CD14-positive monocyte (primary cell): Measurements from ENCODE around the gene TPD52L1. TPM values are rescaled to one million over a fixed set of nuclear protein-coding genes. Genes with fewer than 3 reads are reported as not detected.

ENCODE experiments used
- DNase-seq, 3 donors: peaks; one replicate each; pipeline ENCODE4 v3.0.0-alpha.2; 2011 to 2022
- H2AFZ ChIP-seq: 2 replicates; pipeline ENCODE4 v1.6.0; 2012; ENCODE audit warnings: mild to moderate bottlenecking, low read depth, low read length, inconsistent platforms; ENCODE audit not compliant: insufficient read depth, poor library complexity, severe bottlenecking
- H3K27ac ChIP-seq, 2 donors: 1 replicate in 1 of 2; 2 replicates in 1 of 2; pipeline ENCODE4 v1.5.1; 2012 to 2013; ENCODE audit warnings: low read length in 2 of 2, control low read depth in 1 of 2, inconsistent platforms in 1 of 2, low read depth in 1 of 2, mild to moderate bottlenecking in 1 of 2
- H3K27me3 ChIP-seq, 2 donors: one replicate each; pipeline versions ENCODE4 v1.6.0 to v1.6.1; 2011 to 2013; ENCODE audit warnings: low read length in 2 of 2; ENCODE audit not compliant: control insufficient read depth in 2 of 2, insufficient read depth in 2 of 2
- H3K36me3 ChIP-seq, 2 donors: replicated peaks in 1 of 2; 1 replicate in 1 of 2; 2 replicates in 1 of 2; pipeline versions ENCODE4 v1.5.1 to v1.6.1; 2012 to 2013; ENCODE audit warnings: low read length in 2 of 2, control low read depth in 1 of 2, inconsistent platforms in 1 of 2, mild to moderate bottlenecking in 1 of 2; ENCODE audit not compliant: insufficient read depth in 2 of 2, control insufficient read depth in 1 of 2
- H3K4me1 ChIP-seq, 2 donors: 1 replicate in 1 of 2; 2 replicates in 1 of 2; pipeline versions ENCODE4 v1.5.1 to v1.6.1; 2012 to 2013; ENCODE audit warnings: low read length in 2 of 2, control low read depth in 1 of 2, inconsistent platforms in 1 of 2, mild to moderate bottlenecking in 1 of 2, moderate library complexity in 1 of 2; ENCODE audit not compliant: insufficient read depth in 2 of 2, control insufficient read depth in 1 of 2
- H3K4me2 ChIP-seq: replicated peaks from 2 replicates; pipeline ENCODE3; 2012; ENCODE audit warnings: low read length, moderate library complexity, mild to moderate bottlenecking; ENCODE audit not compliant: poor library complexity, severe bottlenecking; ENCODE audit errors: extremely low read depth
- H3K4me3 ChIP-seq, 3 experiments: fragments of 200-600 bp in 1 of 3; sonication (generic) in 1 of 3; replicated peaks in 1 of 3; 1 replicate in 2 of 3; 2 replicates in 1 of 3; pipeline ENCODE4 v1.5.1; 2011 to 2013; ENCODE audit warnings: low read length in 3 of 3, mild to moderate bottlenecking in 3 of 3, control low read depth in 2 of 3, low read depth in 2 of 3, inconsistent platforms in 1 of 3, moderate library complexity in 1 of 3
- H3K79me2 ChIP-seq: 2 replicates; pipeline ENCODE4 v1.6.0; 2012; ENCODE audit warnings: mild to moderate bottlenecking, control low read depth, inconsistent platforms, low read length, moderate library complexity; ENCODE audit not compliant: insufficient read depth
- H3K9ac ChIP-seq: 2 replicates; pipeline ENCODE4 v1.6.0; 2017; ENCODE audit warnings: low read length, mild to moderate bottlenecking; ENCODE audit not compliant: insufficient read depth, poor library complexity, severe bottlenecking
- H3K9me3 ChIP-seq, 2 donors: replicated peaks in 1 of 2; 1 replicate in 1 of 2; 2 replicates in 1 of 2; pipeline versions ENCODE4 v1.5.1 to v1.6.1; 2012 to 2013; ENCODE audit warnings: low read length in 2 of 2, control low read depth in 1 of 2; ENCODE audit not compliant: control insufficient read depth in 1 of 2, insufficient read depth in 1 of 2
- H4K20me1 ChIP-seq: 2 replicates; pipeline ENCODE4 v1.6.0; 2012; ENCODE audit warnings: mild to moderate bottlenecking, low read length, control low read depth, moderate library complexity; ENCODE audit not compliant: insufficient read depth
- H3K27ac Mint-ChIP-seq, 7 donors: one replicate each; pipeline ENCODE4 v1.8.0; 2020; ENCODE audit warnings: mild to moderate bottlenecking in 7 of 7, mixed read lengths in 7 of 7, moderate library complexity in 6 of 7, inconsistent platforms in 2 of 7
- H3K27me3 Mint-ChIP-seq, 3 donors: one replicate each; pipeline ENCODE4 v1.8.0; 2021 to 2022; ENCODE audit warnings: low read depth in 3 of 3, mild to moderate bottlenecking in 3 of 3, mixed read lengths in 3 of 3, moderate library complexity in 3 of 3, inconsistent platforms in 1 of 3
- H3K36me3 Mint-ChIP-seq, 2 donors: one replicate each; pipeline ENCODE4 v1.8.0; 2020; ENCODE audit warnings: mixed read lengths in 2 of 2, inconsistent platforms in 1 of 2, mild to moderate bottlenecking in 1 of 2
- H3K4me1 Mint-ChIP-seq: one replicate; pipeline ENCODE4 v1.8.0; 2020; ENCODE audit warnings: mild to moderate bottlenecking, mixed read lengths
- H3K4me3 Mint-ChIP-seq, 2 donors: one replicate each; pipeline ENCODE4 v1.8.0; 2020; ENCODE audit warnings: mild to moderate bottlenecking in 2 of 2, mixed read lengths in 2 of 2, moderate library complexity in 1 of 2
- H3K9me3 Mint-ChIP-seq, 7 donors: one replicate each; pipeline ENCODE4 v1.8.0; 2020 to 2022; ENCODE audit warnings: mixed read lengths in 7 of 7, mild to moderate bottlenecking in 6 of 7, moderate library complexity in 6 of 7, inconsistent platforms in 2 of 7
- WGBS: methylation state at CpG from one replicate; pipeline ENCODE4 v1.1.5; 2013; ENCODE audit warnings: missing lambda C conversion rate; ENCODE audit not compliant: insufficient coverage; 5-methylcytosine and 5-hydroxymethylcytosine counted together
- intact Hi-C, 2 donors: fragments of 100-400 bp; cut with micrococcal nuclease; formaldehyde crosslinking; loops; one replicate each; pipeline versions ENCODE4 v1.15.0 to v1.15.1; 2023
- polyA plus RNA-seq, 3 donors: library from polyadenylated mRNA; depleted of rRNA in 1 of 3; unstranded in 2 of 3; stranded (reverse) in 1 of 3; fragments of 300-500 nt in 2 of 3; fragments of >200 nt in 1 of 3; fragmentation: Illumina TruSeq in 2 of 3; gene quantifications; 1 replicate in 2 of 3; 2 replicates in 1 of 3; pipeline ENCODE4 v1.2.3, GENCODE V29; 2012 to 2021
- TF ChIP-seq, protein P1 (sequence below): fragments of 200-600 bp; IDR thresholded peaks from one replicate; pipeline ENCODE4 v1.8.0; 2022; ENCODE audit warnings: antibody characterized with exemption, mild to moderate bottlenecking

TPD52L1 gene
- polyA plus RNA-seq, 3 donors, result not detected

DNA sequence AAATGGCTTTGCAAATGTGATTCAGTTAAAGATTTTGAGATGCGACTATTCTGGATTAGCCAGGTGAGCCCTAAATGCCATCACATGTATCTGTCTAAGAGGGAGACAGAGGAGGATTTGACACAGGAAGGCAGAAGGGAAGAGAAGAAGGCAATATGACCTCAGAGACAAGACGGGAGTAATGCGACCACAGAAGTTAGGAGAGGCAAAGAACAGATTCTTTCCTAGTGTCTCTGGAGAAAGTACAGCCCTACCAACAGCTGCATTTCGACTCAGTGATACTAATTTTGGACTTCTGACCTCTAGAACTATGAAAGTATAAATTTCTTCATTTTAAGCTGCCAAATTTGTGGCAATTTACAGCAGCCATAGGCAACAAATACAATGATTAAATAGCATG lies 24.2 kb upstream of the TPD52L1 start:
- H3K36me3 ChIP-seq, result no peaks in the 10 kb centered on the region
- TF ChIP-seq, protein P1, sequence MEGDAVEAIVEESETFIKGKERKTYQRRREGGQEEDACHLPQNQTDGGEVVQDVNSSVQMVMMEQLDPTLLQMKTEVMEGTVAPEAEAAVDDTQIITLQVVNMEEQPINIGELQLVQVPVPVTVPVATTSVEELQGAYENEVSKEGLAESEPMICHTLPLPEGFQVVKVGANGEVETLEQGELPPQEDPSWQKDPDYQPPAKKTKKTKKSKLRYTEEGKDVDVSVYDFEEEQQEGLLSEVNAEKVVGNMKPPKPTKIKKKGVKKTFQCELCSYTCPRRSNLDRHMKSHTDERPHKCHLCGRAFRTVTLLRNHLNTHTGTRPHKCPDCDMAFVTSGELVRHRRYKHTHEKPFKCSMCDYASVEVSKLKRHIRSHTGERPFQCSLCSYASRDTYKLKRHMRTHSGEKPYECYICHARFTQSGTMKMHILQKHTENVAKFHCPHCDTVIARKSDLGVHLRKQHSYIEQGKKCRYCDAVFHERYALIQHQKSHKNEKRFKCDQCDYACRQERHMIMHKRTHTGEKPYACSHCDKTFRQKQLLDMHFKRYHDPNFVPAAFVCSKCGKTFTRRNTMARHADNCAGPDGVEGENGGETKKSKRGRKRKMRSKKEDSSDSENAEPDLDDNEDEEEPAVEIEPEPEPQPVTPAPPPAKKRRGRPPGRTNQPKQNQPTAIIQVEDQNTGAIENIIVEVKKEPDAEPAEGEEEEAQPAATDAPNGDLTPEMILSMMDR, result no peak
- H3K27ac Mint-ChIP-seq, result no peak overlapping the region
- H3K27ac ChIP-seq, result no peak overlapping the region
- H3K36me3 Mint-ChIP-seq, result no peaks in the 10 kb centered on the region
- intact Hi-C loops, result no loop called here
- H3K9me3 ChIP-seq, result peaks cover 0 to 4% of the 10 kb centered on the region in 2 donors
- no peaks in the 10 kb centered on the region for H3K79me2 ChIP-seq
- no peak overlapping the region for H3K4me3 ChIP-seq
- 100% methylated on average over 1 of the region's 4 CpGs for WGBS
- H3K4me3 Mint-ChIP-seq, result no peak overlapping the region
- H3K27me3 Mint-ChIP-seq, result no peaks in the 10 kb centered on the region
- H3K27me3 ChIP-seq, result no peaks in the 10 kb centered on the region
- DNase-seq, result no peak
- H3K9ac ChIP-seq, result no peak overlapping the region
- H3K4me1 ChIP-seq, result no peaks in the 10 kb centered on the region
- no peaks in the 10 kb centered on the region for H3K4me1 Mint-ChIP-seq
- no peak overlapping the region for H3K4me2 ChIP-seq
- peaks cover 0 to 10% (median 6%) of the 10 kb centered on the region in 7 donors for H3K9me3 Mint-ChIP-seq
- H2AFZ ChIP-seq, result no peak overlapping the region
- no peaks in the 10 kb centered on the region for H4K20me1 ChIP-seq

DNA sequence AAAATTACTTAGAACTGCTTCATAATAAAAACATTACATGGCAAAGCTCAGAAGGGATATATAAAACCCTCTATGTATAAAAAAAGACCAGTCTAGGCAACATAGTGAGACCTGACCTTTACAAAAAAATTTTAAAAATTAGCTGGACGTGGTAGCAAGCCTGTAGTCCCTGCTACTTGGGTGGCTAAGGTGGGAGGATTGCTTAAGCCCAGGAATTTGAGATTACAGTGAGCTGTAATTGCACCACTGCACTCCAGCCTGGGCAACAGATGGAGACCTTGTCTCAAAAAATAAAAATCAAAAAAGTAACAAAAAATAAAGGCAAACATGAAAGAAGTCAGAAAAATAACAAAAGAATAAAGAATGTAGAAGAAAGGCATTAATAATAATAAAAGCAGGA lies 21.5 kb upstream of the TPD52L1 start:
- no peak for DNase-seq
- Histone ChIP-seq H3K4me1 (no peaks in the 10 kb centered on the region), H3K79me2 (no peaks in the 10 kb centered on the region), H3K36me3 (no peaks in the 10 kb centered on the region), H2AFZ (no peak overlapping the region), H4K20me1 (no peaks in the 10 kb centered on the region), H3K27ac (no peak overlapping the region), H3K4me2 (no peak overlapping the region), H3K27me3 (no peaks in the 10 kb centered on the region), H3K4me3 (no peak overlapping the region), H3K9ac (no peak overlapping the region), H3K9me3 (no peaks in the 10 kb centered on the region)
- H3K27ac Mint-ChIP-seq, result no peak overlapping the region
- no peaks in the 10 kb centered on the region for H3K4me1 Mint-ChIP-seq
- intact Hi-C loops, result no loop called here
- no peak overlapping the region for H3K4me3 Mint-ChIP-seq
- no peaks in the 10 kb centered on the region for H3K36me3 Mint-ChIP-seq
- TF ChIP-seq, protein P1, result no peak
- no peaks in the 10 kb centered on the region for H3K27me3 Mint-ChIP-seq
- no CpG with 5 or more reads among the region's 1 CpG for WGBS
- H3K9me3 Mint-ChIP-seq, result peaks cover 0 to 3% (median 0%) of the 10 kb centered on the region in 7 donors
